A549 treated with ZK216348 at 1 μM for 4 hours (cell line): Measurements from ENCODE around the gene LPCAT3. TPM values are rescaled to one million over a fixed set of nuclear protein-coding genes. Genes with fewer than 3 reads are reported as not detected.

Experiments
- total RNA-seq: library from RNA; stranded (reverse); fragments of 200-300 nt; extraction: Qiagen RNA extraction; gene quantifications from 5 replicates; pipeline ENCODE4 v1.2.3, GENCODE V29; 2022; ENCODE audit warnings: low read depth

The LPCAT3 gene
- total RNA-seq: 26.6 to 31.1 TPM (median 27.6 TPM) in 5 replicates

GRCh38 chr12:7018350-7019042, at the start of gene LPCAT3:
Gene LPCAT3 (minus strand): TSS chr12:7018476. CDS start chr12:7018424, 52 bp downstream.

GRCh38 chr12:7060353-7060954, 42.2 kb upstream of the LPCAT3 start, which contains the start of gene C1S:
Gene C1S (plus strand): TSS chr12:7060718. CDS start chr12:7061913, 1,195 bp downstream.

DNA sequence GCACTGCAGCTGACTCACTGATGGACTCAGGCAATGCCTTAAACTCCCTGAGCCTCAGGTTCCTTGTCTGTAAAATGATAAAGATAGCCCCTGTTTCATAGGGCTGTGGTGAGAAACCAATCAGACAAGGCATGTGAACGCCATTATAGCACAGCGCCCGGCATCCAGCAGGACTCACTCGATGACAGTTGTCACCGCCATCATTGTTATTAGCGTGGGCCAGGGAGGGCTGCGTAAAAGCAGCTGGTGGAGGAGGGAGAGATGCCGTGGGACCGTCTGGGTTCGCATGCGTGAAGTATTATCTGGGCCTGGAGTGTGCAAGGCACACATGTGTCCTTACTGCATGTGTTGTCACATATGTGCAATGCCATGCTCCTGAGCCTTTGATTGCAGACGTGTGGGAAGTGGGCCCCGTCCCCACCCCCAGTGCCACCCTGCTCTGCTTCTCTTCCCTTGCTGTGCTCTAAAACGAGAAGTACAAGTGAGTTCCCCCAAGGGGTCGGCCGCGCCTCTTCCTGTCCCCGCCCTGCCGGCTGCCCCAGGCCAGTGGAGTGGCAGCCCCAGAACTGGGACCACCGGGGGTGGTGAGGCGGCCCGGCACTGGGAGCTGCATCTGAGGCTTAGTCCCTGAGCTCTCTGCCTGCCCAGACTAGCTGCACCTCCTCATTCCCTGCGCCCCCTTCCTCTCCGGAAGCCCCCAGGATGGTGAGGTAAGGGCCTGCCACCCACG, 67.3 kb downstream of the LPCAT3 start, which contains the start of gene PTPN6:
TSS of gene PTPN6 (plus strand) at position 546 of the 730 bp plus-strand sequence. CDS start at position 703, 157 bp downstream.

DNA sequence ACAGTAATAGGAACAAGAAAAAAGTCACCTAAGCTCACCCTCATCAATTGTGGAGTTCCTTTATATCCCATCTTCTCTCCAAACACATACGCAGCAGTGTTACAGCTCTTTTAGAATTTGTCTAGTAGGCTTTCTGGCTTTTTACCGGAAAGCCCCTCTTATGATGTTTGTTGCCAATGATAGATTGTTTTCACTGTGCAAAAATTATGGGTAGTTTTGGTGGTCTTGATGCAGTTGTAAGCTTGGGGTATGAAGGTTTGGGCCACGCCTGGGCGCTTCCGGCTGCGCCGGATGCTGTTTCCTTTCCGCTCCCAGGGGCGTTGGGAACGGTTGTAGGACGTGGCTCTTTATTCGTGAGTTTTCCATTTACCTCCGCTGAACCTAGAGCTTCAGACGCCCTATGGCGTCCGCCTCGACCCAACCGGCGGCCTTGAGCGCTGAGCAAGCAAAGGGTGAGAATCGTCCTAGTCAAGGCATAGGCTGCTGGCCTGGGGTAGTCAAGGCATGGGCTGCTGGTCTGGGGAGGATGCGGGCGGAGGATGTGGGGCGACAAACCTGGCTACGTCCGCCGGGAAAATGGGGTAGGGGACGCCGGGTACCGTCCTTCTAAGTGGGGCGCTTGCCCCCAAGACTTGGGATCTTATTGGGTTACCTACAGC, 74.4 kb downstream of the LPCAT3 start, which contains the start of the genes C12orf57 and RNU7-1:
TSS of gene C12orf57 (plus strand) at position 301 of the 659 bp plus-strand sequence. CDS start at position 401, 100 bp downstream.
TSS of gene RNU7-1 (plus strand) at position 95 of the 659 bp plus-strand sequence.

DNA sequence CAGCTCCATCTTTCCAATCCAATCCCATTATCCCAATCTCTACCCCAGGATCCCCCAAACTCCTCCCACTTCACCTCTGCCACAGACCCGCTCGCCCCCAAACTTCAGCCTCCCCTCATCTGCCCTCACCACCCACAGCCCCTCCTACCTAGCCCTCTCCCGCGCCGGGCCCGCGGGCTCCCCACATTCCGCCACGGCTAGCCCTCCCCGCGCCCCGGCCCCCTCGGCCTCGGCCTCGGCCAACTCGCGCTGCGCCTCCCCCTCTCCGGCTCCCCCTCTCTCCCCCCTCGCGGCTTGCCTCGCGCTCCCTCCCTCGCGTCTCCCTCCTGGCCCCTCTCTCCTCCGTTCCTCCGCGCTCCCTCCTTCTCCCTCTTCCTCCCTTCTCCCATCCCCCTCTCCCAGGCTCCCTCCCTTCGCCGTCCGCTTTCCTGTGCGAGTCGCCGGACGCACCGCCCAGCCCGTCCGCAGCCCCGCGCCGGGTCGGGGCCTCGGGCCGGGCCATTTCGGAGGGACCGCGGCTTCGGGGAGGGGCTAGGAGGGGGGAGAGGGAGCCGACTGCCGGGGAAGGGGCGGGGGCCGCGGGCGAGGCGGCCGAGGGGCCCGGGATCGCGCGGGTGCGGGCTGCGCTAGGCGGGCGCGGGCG, 90.8 kb downstream of the LPCAT3 start, which contains the start of gene ATN1:
TSS of gene ATN1 (plus strand) at position 581 of the 643 bp plus-strand sequence. CDS start 6,043 bp downstream, outside the sequence.

Other genes with a start within 250 kb of the LPCAT3 start
- gene LAG3, start 246.0 kb downstream of the LPCAT3 start, total RNA-seq: 0.79 to 2.2 TPM (median 1.6 TPM) in 5 replicates
- gene CD4, start 228.9 kb downstream of the LPCAT3 start, total RNA-seq: not detected in 5 replicates
- gene GPR162, start 196.7 kb downstream of the LPCAT3 start, total RNA-seq: 0.39 to 0.87 TPM (median 0.56 TPM) in 5 replicates
- 14.2 to 32.8 TPM (median 27.5 TPM) in 5 replicates for gene P3H3, start 190.1 kb downstream of the LPCAT3 start, total RNA-seq
- gene GNB3, start 177.6 kb downstream of the LPCAT3 start, total RNA-seq: 2.1 to 2.7 TPM (median 2.3 TPM) in 5 replicates
- gene CDCA3, start 167.2 kb downstream of the LPCAT3 start, total RNA-seq: 68.4 to 85.8 TPM (median 72.7 TPM) in 5 replicates
- gene USP5, start 166.3 kb downstream of the LPCAT3 start, total RNA-seq: 76.4 to 97.4 TPM (median 80.0 TPM) in 5 replicates
- 1,281 to 1,662 TPM (median 1,628 TPM) in 5 replicates for gene TPI1, start 150.9 kb downstream of the LPCAT3 start, total RNA-seq
- 19.2 to 36.2 TPM (median 30.5 TPM) in 5 replicates for gene SPSB2, start 145.2 kb downstream of the LPCAT3 start, total RNA-seq
- gene LRRC23, start 113.7 kb downstream of the LPCAT3 start, total RNA-seq: 15.7 to 21.7 TPM (median 17.3 TPM) in 5 replicates
- 32.7 to 43.8 TPM (median 41.2 TPM) in 5 replicates for gene ENO2, start 103.9 kb downstream of the LPCAT3 start, total RNA-seq
- 36.6 to 87.8 TPM (median 83.1 TPM) in 5 replicates for gene ATN1, start 90.5 kb downstream of the LPCAT3 start, total RNA-seq
- not detected in 5 replicates for gene RNU7-1, start 74.7 kb downstream of the LPCAT3 start, total RNA-seq
- 240 to 311 TPM (median 303 TPM) in 5 replicates for gene C12orf57, start 74.5 kb downstream of the LPCAT3 start, total RNA-seq
- 6.2 to 12.8 TPM (median 11.9 TPM) in 5 replicates for gene PTPN6, start 67.1 kb downstream of the LPCAT3 start, total RNA-seq
- 278 to 353 TPM (median 328 TPM) in 5 replicates for gene PHB2, start 47.8 kb downstream of the LPCAT3 start, total RNA-seq
- 55.9 to 81.9 TPM (median 61.3 TPM) in 5 replicates for gene EMG1, start 47.6 kb downstream of the LPCAT3 start, total RNA-seq
- 38.6 to 58.9 TPM (median 42.6 TPM) in 5 replicates for gene C1S, start 42.2 kb upstream of the LPCAT3 start, total RNA-seq
- 26.6 to 41.9 TPM (median 28.4 TPM) in 5 replicates for gene C1R, start 74.0 kb upstream of the LPCAT3 start, total RNA-seq
- gene C1RL, start 90.7 kb upstream of the LPCAT3 start, total RNA-seq: 7.9 to 15.6 TPM (median 10.6 TPM) in 5 replicates
- not detected in 5 replicates for gene RBP5, start 110.4 kb upstream of the LPCAT3 start, total RNA-seq
- 11.0 to 19.0 TPM (median 16.0 TPM) in 5 replicates for gene CLSTN3, start 111.9 kb upstream of the LPCAT3 start, total RNA-seq
- gene PEX5, start 171.2 kb upstream of the LPCAT3 start, total RNA-seq: 22.0 to 33.0 TPM (median 30.7 TPM) in 5 replicates